Uterus (tissue), 4 donors: ENCODE data around the gene BLNK. TPM values are rescaled to one million over a fixed set of nuclear protein-coding genes. Genes with fewer than 3 reads are reported as not detected.

ENCODE experiments used
- DNase-seq, 2 donors: peaks; one replicate each; pipeline ENCODE4 v3.0.0-alpha.2; 2019 to 2020
- H3K27ac ChIP-seq, 2 donors: fragments of 200-600 bp; sonication (generic); 1 replicate in 1 of 2; 2 replicates in 1 of 2; pipeline ENCODE4 v1.5.1; 2016 to 2018
- H3K27me3 ChIP-seq, 2 donors: fragments of 200-600 bp; sonication (generic); one replicate each; pipeline ENCODE4 v1.5.1; 2018 to 2019; ENCODE audit warnings: control low read depth in 1 of 2
- H3K36me3 ChIP-seq, 2 donors: fragments of 200-600 bp; sonication (generic); one replicate each; pipeline ENCODE4 v1.5.1; 2019; ENCODE audit warnings: control low read depth in 1 of 2
- H3K4me1 ChIP-seq, 2 donors: fragments of 200-600 bp; sonication (generic); one replicate each; pipeline ENCODE4 v1.5.1; 2018 to 2019; ENCODE audit warnings: control low read depth in 1 of 2
- H3K4me3 ChIP-seq, 2 donors: fragments of 200-600 bp; sonication (generic); 1 replicate in 1 of 2; 2 replicates in 1 of 2; pipeline ENCODE4 v1.5.1; 2018 to 2019; ENCODE audit warnings: mild to moderate bottlenecking in 1 of 2
- H3K9me3 ChIP-seq, 2 donors: fragments of 200-600 bp; sonication (generic); one replicate each; pipeline ENCODE4 v1.5.1; 2019; ENCODE audit warnings: control low read depth in 1 of 2
- POLR2A ChIP-seq, 2 donors: fragments of 450-650 bp; IDR thresholded peaks; one replicate each; pipeline ENCODE4 v1.6.1; 2016; ENCODE audit warnings: antibody characterized with exemption in 2 of 2, mild to moderate bottlenecking in 1 of 2, moderate library complexity in 1 of 2
- intact Hi-C: fragments of 100-400 bp; cut with DNase I; formaldehyde crosslinking; loops from one replicate; pipeline ENCODE4 v1.15.1; 2023; ENCODE audit warnings: low total_unique reads
- total RNA-seq, 4 donors: library from RNA; depleted of rRNA in 3 of 4; stranded (reverse); fragments of >200 nt in 3 of 4; gene quantifications; one replicate each; pipeline versions ENCODE4 v1.1.0 to v1.2.4, GENCODE V29; 2014 to 2023
- TF ChIP-seq, protein P1 (sequence below), 4 experiments: fragments of 200-600 bp in 2 of 4; fragments of 450-650 bp in 2 of 4; sonication (generic) in 2 of 4; IDR thresholded peaks; one replicate each; pipeline ENCODE4 v1.5.1; 2016 to 2019; ENCODE audit warnings: antibody characterized with exemption in 4 of 4, mild to moderate bottlenecking in 2 of 4, moderate library complexity in 1 of 4
- donor health status: DM: yes; HTN: yes; CAD: no.

The BLNK gene
- total RNA-seq, 4 donors from 2014 or later: 0.67 to 3.9 (median 1.8) TPM; not detected in 1

DNA sequence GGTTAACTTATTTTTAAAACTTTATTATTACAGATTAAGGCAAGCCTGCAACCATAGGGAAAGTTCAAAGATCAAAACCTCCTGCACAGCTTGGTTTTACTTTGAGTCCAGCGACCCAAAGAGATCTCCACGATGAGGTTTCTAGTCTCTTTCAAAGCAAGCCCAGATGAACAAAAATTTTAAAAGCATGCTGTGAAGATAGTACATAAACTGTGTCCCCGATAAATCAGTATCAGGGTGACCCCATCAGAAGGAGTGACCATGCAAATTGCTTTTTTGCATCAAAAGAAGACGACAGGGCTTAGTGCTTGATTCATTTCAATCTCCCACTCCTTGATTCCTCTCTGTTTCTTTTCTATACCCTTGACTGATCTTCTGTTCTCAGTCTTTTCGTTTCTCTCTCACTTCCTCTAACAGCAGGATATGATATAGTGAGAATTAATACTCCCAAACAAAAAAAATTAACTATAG lies 16.8 kb upstream of the BLNK start:
- no peak for DNase-seq
- intact Hi-C loops: no loop called here
- Histone ChIP-seq H3K36me3 (no peaks in the 10 kb centered on the region), H3K4me3 (no peak overlapping the region), H3K4me1 (no peaks in the 10 kb centered on the region), H3K27ac (no peak overlapping the region), H3K9me3 (no peaks in the 10 kb centered on the region), H3K27me3 (no peaks in the 10 kb centered on the region)
- TF ChIP-seq, protein P1, sequence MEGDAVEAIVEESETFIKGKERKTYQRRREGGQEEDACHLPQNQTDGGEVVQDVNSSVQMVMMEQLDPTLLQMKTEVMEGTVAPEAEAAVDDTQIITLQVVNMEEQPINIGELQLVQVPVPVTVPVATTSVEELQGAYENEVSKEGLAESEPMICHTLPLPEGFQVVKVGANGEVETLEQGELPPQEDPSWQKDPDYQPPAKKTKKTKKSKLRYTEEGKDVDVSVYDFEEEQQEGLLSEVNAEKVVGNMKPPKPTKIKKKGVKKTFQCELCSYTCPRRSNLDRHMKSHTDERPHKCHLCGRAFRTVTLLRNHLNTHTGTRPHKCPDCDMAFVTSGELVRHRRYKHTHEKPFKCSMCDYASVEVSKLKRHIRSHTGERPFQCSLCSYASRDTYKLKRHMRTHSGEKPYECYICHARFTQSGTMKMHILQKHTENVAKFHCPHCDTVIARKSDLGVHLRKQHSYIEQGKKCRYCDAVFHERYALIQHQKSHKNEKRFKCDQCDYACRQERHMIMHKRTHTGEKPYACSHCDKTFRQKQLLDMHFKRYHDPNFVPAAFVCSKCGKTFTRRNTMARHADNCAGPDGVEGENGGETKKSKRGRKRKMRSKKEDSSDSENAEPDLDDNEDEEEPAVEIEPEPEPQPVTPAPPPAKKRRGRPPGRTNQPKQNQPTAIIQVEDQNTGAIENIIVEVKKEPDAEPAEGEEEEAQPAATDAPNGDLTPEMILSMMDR (IDR thresholded peaks at IDR 0.05): no peak
- no peak for TF ChIP-seq POLR2A (IDR thresholded peaks at IDR 0.05)

DNA sequence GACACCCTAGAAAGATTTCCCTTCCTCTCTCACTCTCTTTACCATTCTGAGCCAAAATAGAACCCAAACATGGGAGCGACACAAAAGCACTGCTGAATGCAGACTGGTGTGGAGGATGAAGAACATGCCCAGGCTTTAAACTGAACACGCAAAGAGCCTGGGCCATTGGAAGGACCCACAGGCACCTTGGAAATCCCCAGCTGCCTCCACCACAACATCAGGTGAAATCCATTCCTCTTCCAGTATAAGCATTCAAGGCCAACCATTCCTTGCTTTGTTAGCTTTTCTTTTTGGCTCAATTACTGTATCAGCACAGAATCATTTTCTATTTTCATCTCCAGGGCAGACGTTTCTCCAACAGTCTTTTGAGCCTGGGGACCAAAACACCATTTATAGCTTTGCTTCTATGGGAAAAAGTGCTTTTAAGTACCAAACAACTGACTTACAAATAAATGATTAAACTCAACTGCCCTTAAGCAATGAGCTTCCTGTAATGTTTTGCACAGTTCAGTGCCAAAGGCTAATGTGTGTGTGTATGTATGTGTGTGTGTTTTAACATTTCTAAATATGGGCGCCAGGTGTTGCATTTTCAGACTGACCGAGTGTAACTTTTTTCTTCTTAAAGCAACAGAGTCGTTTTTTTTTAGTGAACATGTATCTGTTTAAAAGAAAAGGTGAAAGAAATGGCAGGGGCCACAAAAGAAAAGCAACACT lies 16.2 kb upstream of the BLNK start:
- DNase-seq: no peak
- Histone ChIP-seq H3K36me3 (no peaks in the 10 kb centered on the region), H3K4me1 (no peaks in the 10 kb centered on the region), H3K27ac (no peak overlapping the region), H3K4me3 (no peak overlapping the region), H3K27me3 (no peaks in the 10 kb centered on the region), H3K9me3 (no peaks in the 10 kb centered on the region)
- intact Hi-C loops: no loop called here
- TF ChIP-seq, protein P1 (IDR thresholded peaks at IDR 0.05): no peak
- no peak for TF ChIP-seq POLR2A (IDR thresholded peaks at IDR 0.05)

DNA sequence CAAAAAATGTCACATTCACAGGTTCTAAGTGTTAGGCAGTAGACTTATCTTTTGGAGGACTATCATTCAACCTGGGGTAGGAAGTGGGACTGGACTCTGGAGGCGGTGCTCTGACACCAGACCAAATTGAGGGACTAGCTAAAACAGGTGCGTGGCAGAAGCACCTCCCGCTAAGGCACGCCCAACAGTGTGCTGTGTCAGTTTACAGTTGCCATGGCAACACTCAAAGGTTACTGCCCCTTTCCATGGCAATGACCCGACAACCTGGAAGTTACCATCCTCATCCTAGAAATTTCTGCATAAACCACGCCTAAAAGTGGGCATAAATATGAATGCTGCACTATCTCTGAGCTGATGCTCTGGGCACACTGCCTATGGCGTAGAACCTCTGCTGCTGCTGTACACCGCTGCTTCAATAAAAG lies 14.0 kb upstream of the BLNK start:
- intact Hi-C loops: no loop called here
- H3K27ac ChIP-seq: no peak overlapping the region

DNA sequence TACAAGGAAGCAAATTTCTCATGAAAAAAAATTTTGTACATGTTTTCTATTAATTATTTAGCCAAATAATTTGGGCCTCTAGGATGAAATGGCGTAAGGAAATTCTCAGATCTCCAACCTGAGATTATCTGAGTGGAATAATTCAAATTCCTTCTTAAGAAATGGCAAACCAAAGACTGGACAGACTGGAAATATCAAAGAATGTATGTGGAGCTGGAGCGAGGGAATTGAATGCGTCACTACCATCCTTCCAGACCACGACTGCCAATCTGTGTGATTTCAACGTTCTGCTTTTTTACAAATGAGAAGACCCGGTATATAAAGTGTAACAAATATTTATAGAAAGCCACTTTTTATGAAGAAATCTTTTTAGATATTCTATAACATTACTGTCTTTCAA lies 12.4 kb upstream of the BLNK start:
- no peaks in the 10 kb centered on the region for H3K27me3 ChIP-seq
- no peaks in the 10 kb centered on the region for H3K4me1 ChIP-seq
- H3K36me3 ChIP-seq: no peaks in the 10 kb centered on the region
- no peak for DNase-seq
- H3K9me3 ChIP-seq: no peaks in the 10 kb centered on the region
- intact Hi-C loops: no loop called here
- TF ChIP-seq, protein P1 (IDR thresholded peaks at IDR 0.05): no peak
- TF ChIP-seq POLR2A (IDR thresholded peaks at IDR 0.05): no peak
- H3K27ac ChIP-seq: no peak overlapping the region
- no peak overlapping the region for H3K4me3 ChIP-seq

More for the DNA sequence above, 14.0 kb upstream of the BLNK start:
- no peaks in the 10 kb centered on the region for H3K36me3 ChIP-seq
- DNase-seq: no peak
- TF ChIP-seq, protein P1 (IDR thresholded peaks at IDR 0.05): no peak
- TF ChIP-seq POLR2A (IDR thresholded peaks at IDR 0.05): no peak
- no peaks in the 10 kb centered on the region for H3K9me3 ChIP-seq
- no peak overlapping the region for H3K4me3 ChIP-seq
- H3K27me3 ChIP-seq: no peaks in the 10 kb centered on the region
- no peaks in the 10 kb centered on the region for H3K4me1 ChIP-seq

DNA sequence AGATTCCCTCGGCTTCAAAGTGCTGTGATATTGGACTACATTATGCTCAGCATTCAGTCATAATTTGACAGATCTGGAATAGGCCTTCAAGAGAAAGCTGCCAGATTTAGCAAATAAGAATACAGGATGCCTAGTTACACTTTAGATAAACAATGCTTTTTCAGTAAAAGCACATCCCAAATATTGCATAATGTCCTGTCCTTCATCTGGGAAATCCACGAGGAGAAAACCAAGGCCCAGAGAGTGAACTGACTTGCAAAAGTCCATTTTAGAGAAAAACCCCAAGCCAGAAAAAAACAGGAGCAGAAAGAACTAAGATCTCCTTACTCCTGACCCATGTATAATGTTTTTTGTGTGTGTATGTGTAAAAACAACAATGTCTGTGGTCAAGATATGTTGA lies 12.0 kb upstream of the BLNK start:
- DNase-seq: no peak
- H3K27ac ChIP-seq: no peak overlapping the region
- intact Hi-C loops: no loop called here
- H3K36me3 ChIP-seq: no peaks in the 10 kb centered on the region
- TF ChIP-seq POLR2A (IDR thresholded peaks at IDR 0.05): no peak
- TF ChIP-seq, protein P1 (IDR thresholded peaks at IDR 0.05): no peak
- no peaks in the 10 kb centered on the region for H3K27me3 ChIP-seq
- H3K4me1 ChIP-seq: no peaks in the 10 kb centered on the region
- H3K4me3 ChIP-seq: no peak overlapping the region
- no peaks in the 10 kb centered on the region for H3K9me3 ChIP-seq
